Measurements from ENCODE around the gene FOXP1. TPM values are rescaled to one million over a fixed set of nuclear protein-coding genes. Genes with fewer than 3 reads are reported as not detected.
A peak's percentile ranks its signal among the peaks of the same experiment; 100 is the strongest.

FOXP1 gene
- total RNA-seq, 2 donors from 2014 or later, result 109 to 112 TPM

- no peak for DNase-seq (ENCODE audit: low spot score)
- intact Hi-C loops (cut with DNase I), result no loop called here
Observed at GRCh38 chr3:71088742-71089141, 494.8 kb downstream of the FOXP1 start.

- DNase-seq (ENCODE audit: low spot score), result no peak
- intact Hi-C loops (cut with DNase I), result no loop called here
Observed at GRCh38 chr3:71088019-71088708, 495.4 kb downstream of the FOXP1 start.

- intact Hi-C loops (cut with DNase I), result no loop called here
- DNase-seq (ENCODE audit: low spot score), result no peak
Observed at GRCh38 chr3:71087143-71088018, 496.1 kb downstream of the FOXP1 start.

GRCh38 chr3:71086777-71087142, 496.8 kb downstream of the FOXP1 start:
- no peak for DNase-seq (ENCODE audit: low spot score)
- intact Hi-C loops (cut with DNase I), result no loop called here

GRCh38 chr3:71083726-71084131, 499.8 kb downstream of the FOXP1 start:
- DNase-seq (ENCODE audit: low spot score), result no peak
- intact Hi-C loops (cut with DNase I), result no loop called here

GRCh38 chr3:71082833-71083232, 500.7 kb downstream of the FOXP1 start:
- intact Hi-C loops (cut with DNase I), result no loop called here
- no peak for DNase-seq (ENCODE audit: low spot score)

- intact Hi-C loops (cut with DNase I), result no loop called here
- no peak for DNase-seq (ENCODE audit: low spot score)
Observed at GRCh38 chr3:71080517-71081083, 502.9 kb downstream of the FOXP1 start.

GRCh38 chr3:71078723-71079525, 504.6 kb downstream of the FOXP1 start:
- no peak for DNase-seq (ENCODE audit: low spot score)
- intact Hi-C loops (cut with DNase I), result no loop called here

GRCh38 chr3:71078199-71078598, 505.3 kb downstream of the FOXP1 start:
- intact Hi-C loops (cut with DNase I), result no loop called here

GRCh38 chr3:71077070-71077469, 506.5 kb downstream of the FOXP1 start:
- no peak for DNase-seq (ENCODE audit: low spot score)
- intact Hi-C loops (cut with DNase I), result no loop called here

More at GRCh38 chr3:71078199-71078598, 505.3 kb downstream of the FOXP1 start:
- no peak for DNase-seq (ENCODE audit: low spot score)

- DNase-seq (ENCODE audit: low spot score), result no peak
- intact Hi-C loops (cut with DNase I), result no loop called here
Observed at GRCh38 chr3:71076361-71077002, 507.0 kb downstream of the FOXP1 start.

GRCh38 chr3:71075494-71075893, 508.0 kb downstream of the FOXP1 start:
- DNase-seq (ENCODE audit: low spot score), result no peak
- intact Hi-C loops (cut with DNase I), result no loop called here

- intact Hi-C loops (cut with DNase I), result no loop called here
- DNase-seq (ENCODE audit: low spot score), result no peak
Observed at GRCh38 chr3:71074423-71074822, 509.1 kb downstream of the FOXP1 start.

GRCh38 chr3:71072986-71073385, 510.5 kb downstream of the FOXP1 start:
- DNase-seq (ENCODE audit: low spot score), result no peak
- intact Hi-C loops (cut with DNase I), result no loop called here

GRCh38 chr3:71072287-71072686, 511.2 kb downstream of the FOXP1 start:
- intact Hi-C loops (cut with DNase I), result no loop called here
- no peak for DNase-seq (ENCODE audit: low spot score)

GRCh38 chr3:71070497-71071463, 512.7 kb downstream of the FOXP1 start:
- intact Hi-C loops (cut with DNase I), result no loop called here
- DNase-seq (ENCODE audit: low spot score), result no peak

GRCh38 chr3:71069797-71070196, 513.7 kb downstream of the FOXP1 start:
- DNase-seq (ENCODE audit: low spot score), result peak; percentile 89
- intact Hi-C loops (cut with DNase I), result loop anchor here in 1 of 2 donors (5.0 to 10.0 kb wide), 2 partner anchors 58 to 235 kb away; no protein-coding TSS in a partner anchor
